GM12801 (cell line): ENCODE results near the gene OSBPL3.

Experiments
- TF ChIP-seq, protein P1 (sequence below): IDR thresholded peaks from one replicate; pipeline ENCODE4 v1.5.1; 2011; ENCODE audit warnings: control low read depth; ENCODE audit not compliant: insufficient read length; ENCODE audit errors: extremely low read depth

OSBPL3 gene

DNA sequence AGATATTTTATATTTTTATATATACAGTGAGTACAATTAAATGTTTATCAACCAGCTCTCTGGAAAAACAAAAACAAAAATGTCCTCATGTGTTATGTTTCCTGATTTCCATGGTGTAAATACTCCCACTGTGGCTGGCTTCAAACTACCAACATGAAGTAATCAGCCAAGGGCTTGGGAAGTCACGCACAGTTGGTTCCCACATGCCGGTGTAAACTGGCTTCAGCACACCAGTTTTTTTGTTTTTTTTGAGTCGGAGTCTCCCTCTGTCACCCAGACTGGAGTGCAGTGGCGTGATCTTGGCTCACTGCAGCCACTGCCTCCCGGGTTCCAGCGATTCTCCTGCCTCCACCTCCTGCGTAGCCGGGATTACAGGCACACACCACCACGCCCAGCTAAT is 11.8 kb downstream of the OSBPL3 start:
- TF ChIP-seq, protein P1, sequence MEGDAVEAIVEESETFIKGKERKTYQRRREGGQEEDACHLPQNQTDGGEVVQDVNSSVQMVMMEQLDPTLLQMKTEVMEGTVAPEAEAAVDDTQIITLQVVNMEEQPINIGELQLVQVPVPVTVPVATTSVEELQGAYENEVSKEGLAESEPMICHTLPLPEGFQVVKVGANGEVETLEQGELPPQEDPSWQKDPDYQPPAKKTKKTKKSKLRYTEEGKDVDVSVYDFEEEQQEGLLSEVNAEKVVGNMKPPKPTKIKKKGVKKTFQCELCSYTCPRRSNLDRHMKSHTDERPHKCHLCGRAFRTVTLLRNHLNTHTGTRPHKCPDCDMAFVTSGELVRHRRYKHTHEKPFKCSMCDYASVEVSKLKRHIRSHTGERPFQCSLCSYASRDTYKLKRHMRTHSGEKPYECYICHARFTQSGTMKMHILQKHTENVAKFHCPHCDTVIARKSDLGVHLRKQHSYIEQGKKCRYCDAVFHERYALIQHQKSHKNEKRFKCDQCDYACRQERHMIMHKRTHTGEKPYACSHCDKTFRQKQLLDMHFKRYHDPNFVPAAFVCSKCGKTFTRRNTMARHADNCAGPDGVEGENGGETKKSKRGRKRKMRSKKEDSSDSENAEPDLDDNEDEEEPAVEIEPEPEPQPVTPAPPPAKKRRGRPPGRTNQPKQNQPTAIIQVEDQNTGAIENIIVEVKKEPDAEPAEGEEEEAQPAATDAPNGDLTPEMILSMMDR, result no peak

- TF ChIP-seq, protein P1, result no peak
Observed at GRCh38 chr7:24967696-24968095, 12.3 kb downstream of the OSBPL3 start.

DNA sequence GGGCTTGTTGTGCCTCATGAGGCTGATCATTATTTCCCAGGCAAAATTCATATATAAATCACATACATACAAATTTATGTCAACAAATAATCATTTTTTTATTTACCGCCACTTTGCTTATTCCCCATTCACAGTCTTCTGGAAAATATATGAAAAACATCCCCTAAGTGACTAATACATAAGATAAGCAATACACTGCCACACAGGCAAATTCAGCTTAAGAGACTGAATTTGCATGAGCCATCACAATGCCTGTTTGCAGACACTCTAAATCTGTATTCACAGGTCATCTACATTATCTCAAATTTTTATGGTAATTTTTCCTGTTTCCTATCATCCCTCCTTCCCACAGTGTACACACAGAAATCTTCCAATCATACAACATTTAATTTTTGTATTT is 13.2 kb downstream of the OSBPL3 start:
- TF ChIP-seq, protein P1, result no peak

- TF ChIP-seq, protein P1, result no peak
Observed at GRCh38 chr7:24965831-24966708, 13.9 kb downstream of the OSBPL3 start.

DNA sequence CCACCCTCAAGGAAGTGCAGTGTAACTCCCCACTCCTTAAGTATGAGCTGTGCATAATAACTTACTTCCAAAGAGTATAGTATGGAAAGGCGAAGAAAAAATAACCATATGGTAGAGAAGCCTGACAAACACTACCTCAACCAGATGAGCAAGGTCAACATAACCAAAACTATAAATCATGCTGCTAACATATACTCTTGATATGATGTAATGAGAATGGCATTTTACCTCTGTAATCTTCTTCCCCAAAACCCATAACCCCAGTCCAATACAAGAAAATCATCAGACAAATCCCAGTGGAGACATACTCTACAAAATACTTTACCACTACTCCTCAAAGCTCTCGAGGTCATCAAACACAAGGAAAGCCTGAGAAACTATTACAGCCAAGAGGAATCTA is 15.8 kb downstream of the OSBPL3 start:
- TF ChIP-seq, protein P1, result no peak

DNA sequence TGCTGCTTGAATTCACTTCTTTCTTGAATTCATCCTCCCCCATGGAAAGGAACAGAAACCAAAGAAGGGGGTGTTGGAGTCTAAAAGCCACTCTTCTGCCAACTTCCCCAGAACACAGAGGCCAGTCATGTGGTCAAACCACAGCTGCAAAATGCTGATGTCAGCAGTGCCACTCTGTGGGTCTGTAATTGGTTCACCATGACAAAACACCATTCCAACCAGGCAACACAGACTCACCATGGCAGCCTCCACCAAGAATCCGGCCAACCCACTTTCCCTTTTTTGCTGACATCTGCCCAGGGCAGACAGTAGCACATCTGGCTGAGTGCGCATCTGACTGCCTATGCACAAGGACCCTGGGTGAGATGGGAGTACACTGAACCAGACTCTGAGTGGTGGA is 16.8 kb downstream of the OSBPL3 start:
- TF ChIP-seq, protein P1, result no peak

GRCh38 chr7:24962418-24962962 is 17.5 kb downstream of the OSBPL3 start:
- TF ChIP-seq, protein P1, result no peak
